Ishikawa (cell line): ENCODE results near the gene CACNB2.

Experiments
- CEBPB ChIP-seq: IDR thresholded peaks from 2 replicates; pipeline ENCODE4 v1.6.1; 2012
- CREB1 ChIP-seq: IDR thresholded peaks from 2 replicates; pipeline ENCODE4 v1.6.1; 2012; ENCODE audit warnings: low read depth
- EGR1 ChIP-seq: IDR thresholded peaks from 2 replicates; pipeline ENCODE4 v1.6.1; 2012
- EP300 ChIP-seq: IDR thresholded peaks from 2 replicates; pipeline ENCODE4 v1.6.1; 2012; ENCODE audit warnings: borderline replicate concordance
- FOXM1 ChIP-seq: IDR thresholded peaks from 2 replicates; pipeline ENCODE4 v1.6.1; 2012; ENCODE audit warnings: low read depth, borderline replicate concordance
- MAX ChIP-seq: IDR thresholded peaks from 2 replicates; pipeline ENCODE4 v1.6.1; 2012
- NFIC ChIP-seq: IDR thresholded peaks from 2 replicates; pipeline ENCODE4 v1.6.1; 2012
- RAD21 ChIP-seq: IDR thresholded peaks from 2 replicates; pipeline ENCODE4 v1.6.1; 2012; ENCODE audit warnings: low read depth
- REST ChIP-seq: IDR thresholded peaks from 2 replicates; pipeline ENCODE4 v1.6.1; 2012; ENCODE audit warnings: low read depth, mild to moderate bottlenecking
- TAF1 ChIP-seq: IDR thresholded peaks from 2 replicates; pipeline ENCODE4 v1.6.1; 2012; ENCODE audit warnings: low read depth, mild to moderate bottlenecking
- TCF12 ChIP-seq: IDR thresholded peaks from 2 replicates; pipeline ENCODE4 v1.6.1; 2012; ENCODE audit warnings: low read depth
- TEAD4 ChIP-seq: IDR thresholded peaks from 2 replicates; pipeline ENCODE4 v1.6.1; 2012
- USF1 ChIP-seq: IDR thresholded peaks from 2 replicates; pipeline ENCODE4 v1.6.1; 2012
- YY1 ChIP-seq: IDR thresholded peaks from 2 replicates; pipeline ENCODE4 v1.6.1; 2012; ENCODE audit warnings: low read depth
- ZBTB7A ChIP-seq: IDR thresholded peaks from 2 replicates; pipeline ENCODE4 v1.6.1; 2012; ENCODE audit warnings: low read depth

CACNB2 gene

GRCh38 chr10:18533896-18534295 lies 393.7 kb downstream of the CACNB2 start:
- TF ChIP-seq ZBTB7A (no peak), CEBPB (no peak), TEAD4 (no peak), YY1 (no peak), EP300 (no peak), RAD21 (no peak), CREB1 (no peak), FOXM1 (no peak), REST (no peak), TCF12 (no peak), NFIC (no peak), EGR1 (no peak), MAX (no peak), USF1 (no peak), TAF1 (no peak)

- TF ChIP-seq TCF12 (no peak), EP300 (no peak), CEBPB (no peak), TEAD4 (no peak), MAX (no peak), RAD21 (no peak), REST (no peak), ZBTB7A (no peak), TAF1 (no peak), NFIC (no peak), FOXM1 (no peak), CREB1 (no peak), USF1 (no peak)
These were observed 399.1 kb downstream of the CACNB2 start for GRCh38 chr10:18539335-18539734.

- TF ChIP-seq MAX (no peak), FOXM1 (no peak), NFIC (no peak), TAF1 (no peak), CEBPB (no peak), ZBTB7A (no peak), REST (no peak)
These were observed 400.0 kb downstream of the CACNB2 start for GRCh38 chr10:18540195-18540594.

- TF ChIP-seq TEAD4 (no peak), TAF1 (no peak), ZBTB7A (no peak), TCF12 (no peak), CREB1 (no peak)
These were observed 402.6 kb downstream of the CACNB2 start for GRCh38 chr10:18542832-18543231.
